ENCODE results near the gene ZC2HC1B. TPM values are rescaled to one million over a fixed set of nuclear protein-coding genes. Genes with fewer than 3 reads are reported as not detected.
A peak's percentile ranks its signal among the peaks of the same experiment; 100 is the strongest.

Gene ZC2HC1B
- total RNA-seq, 1 experiment from 2014 or later = not detected

GRCh38 chr6:143959927-143960326 is 95.7 kb downstream of the ZC2HC1B start:
- Histone ChIP-seq H2BK5ac (ENCODE audit: insufficient read length, low read length) (no peak overlapping the region), H3K4me2 (ENCODE audit: insufficient read depth, insufficient read length, low read length) (no peak overlapping the region), H2BK12ac (ENCODE audit: insufficient read length, low read depth, low read length) (no peak overlapping the region), H3K23ac (ENCODE audit: insufficient read length, low read depth, low read length) (no peak overlapping the region), H4K20me1 (ENCODE audit: control insufficient read depth, insufficient read depth, insufficient read length) (no peaks in the 10 kb centered on the region), H4K5ac (ENCODE audit: insufficient read length, low read depth, low read length) (no peak overlapping the region), H3K9me3 (ENCODE audit: control insufficient read depth, low read depth, low read length) (no peaks in the 10 kb centered on the region), H3K79me1 (ENCODE audit: insufficient read depth, low read depth, low read length, poor library complexity, severe bottlenecking) (no peaks in the 10 kb centered on the region), H3K23me2 (ENCODE audit: insufficient read length, low read depth, low read length, poor library complexity, severe bottlenecking) (no peaks in the 10 kb centered on the region), H4K91ac (ENCODE audit: insufficient read length, low read depth, low read length) (no peak overlapping the region), H3K56ac (ENCODE audit: insufficient read length, low read depth, low read length) (no peak overlapping the region), H3K18ac (ENCODE audit: insufficient read length, low read depth, low read length) (no peak overlapping the region), H2AFZ (ENCODE audit: low read length) (no peak overlapping the region), H3K14ac (ENCODE audit: insufficient read depth, low read length) (no peak overlapping the region), H2AK5ac (ENCODE audit: insufficient read length, low read length) (no peak overlapping the region), H3K4ac (ENCODE audit: low read depth, low read length) (no peak overlapping the region), H3K27ac (ENCODE audit: insufficient read length, low read depth, low read length) (no peak overlapping the region), H2BK20ac (ENCODE audit: low read depth, low read length, poor library complexity, severe bottlenecking) (no peak overlapping the region), H4K8ac (replicated peaks; ENCODE audit: insufficient read length, low read depth, low read length) (no peak overlapping the region), H2BK15ac (ENCODE audit: low read depth, low read length) (no peak overlapping the region), H3T11ph (ENCODE audit: low read length) (no peak overlapping the region), H3K79me2 (ENCODE audit: insufficient read depth, low read length) (no peaks in the 10 kb centered on the region), H3K27me3 (ENCODE audit: insufficient read depth, low read length) (peaks cover 77% of the 10 kb centered on the region), H2BK120ac (ENCODE audit: low read depth, low read length, poor library complexity, severe bottlenecking) (no peak overlapping the region), H3K9ac (ENCODE audit: extremely low read depth, insufficient read length, low read length) (no peak overlapping the region), H3K4me1 (ENCODE audit: insufficient read depth, low read length) (peaks cover 18% of the 10 kb centered on the region)
- no peak for DNase-seq
- Mint-ChIP-seq H3K4me1 (peaks cover 75 to 81% of the 10 kb centered on the region in 2 experiments), H3K9me3 (peaks cover 0 to 9% of the 10 kb centered on the region in 2 experiments; a peak in 1 of 5 replicates), H3K27ac (no peak overlapping the region; a peak in 1 of 7 replicates), H3K36me3 (ENCODE audit: insufficient read depth in 1 of 3, low read depth in 3 of 3) (no peaks in the 10 kb centered on the region), H3K27me3 (ENCODE audit: low read depth) (no peaks in the 10 kb centered on the region; the same call in 1 of the 2 replicates), H3K4me3 (peak overlapping the region in 1 of 2 experiments; percentile 49; a peak in 1 of 5 replicates)
- no CpG with 5 or more reads among the region's 4 CpGs for WGBS (ENCODE audit: extremely low coverage, insufficient read length, low lambda C conversion rate)
- TF ChIP-seq CTCF (conservative IDR thresholded peaks at IDR 0.05) = no peak
